Thoracic aorta (tissue), 2 donors: ENCODE data around the gene TRPM3. TPM values are rescaled to one million over a fixed set of nuclear protein-coding genes. Genes with fewer than 3 reads are reported as not detected.

Experiments
- ATAC-seq: fragments of 150-250 bp; one replicate; pipeline ENCODE4 v1.8.0; 2017; ENCODE audit warnings: low read depth; ENCODE audit not compliant: insufficient number of reproducible peaks, low FRiP score
- DNase-seq: peaks from one replicate; pipeline ENCODE4 v3.0.0-alpha.2; 2020; ENCODE audit warnings: low spot score
- H3K27ac ChIP-seq, 2 donors: fragments of 200-600 bp; sonication (generic); 1 replicate in 1 of 2; 2 replicates in 1 of 2; pipeline ENCODE4 v1.5.1; 2016; ENCODE audit warnings: mild to moderate bottlenecking in 2 of 2, moderate library complexity in 2 of 2
- H3K27me3 ChIP-seq: fragments of 200-600 bp; sonication (generic); replicated peaks from 2 replicates; pipeline ENCODE4 v1.6.0; 2016; ENCODE audit warnings: mild to moderate bottlenecking; ENCODE audit not compliant: insufficient read depth
- H3K36me3 ChIP-seq: fragments of 200-600 bp; sonication (generic); one replicate; pipeline ENCODE4 v1.5.1; 2016
- H3K4me1 ChIP-seq, 2 donors: fragments of 200-600 bp; sonication (generic); 1 replicate in 1 of 2; 2 replicates in 1 of 2; pipeline versions ENCODE4 v1.5.1 to v1.6.0; 2016; ENCODE audit warnings: low read depth in 2 of 2, mild to moderate bottlenecking in 1 of 2; ENCODE audit not compliant: control insufficient read depth in 1 of 2
- H3K4me3 ChIP-seq: fragments of 200-600 bp; sonication (generic); 2 replicates; pipeline ENCODE4 v1.5.1; 2016; ENCODE audit warnings: mild to moderate bottlenecking
- H3K9me3 ChIP-seq: fragments of 200-600 bp; sonication (generic); 2 replicates; pipeline ENCODE4 v1.5.1; 2016
- CTCF ChIP-seq: fragments of 200-600 bp; sonication (generic); IDR thresholded peaks from one replicate; pipeline ENCODE4 v1.5.1; 2019; ENCODE audit warnings: antibody characterized with exemption
- total RNA-seq, 2 donors: library from RNA; depleted of rRNA; stranded (reverse); fragments of >200 nt; gene quantifications; one replicate each; pipeline versions ENCODE4 v1.1.0 to v1.2.3, GENCODE V29; 2016

The TRPM3 gene
- total RNA-seq, 2 donors from 2014 or later = 2.1 to 5.0 TPM

- no peaks in the 10 kb centered on the region for H3K27me3 ChIP-seq
- peaks cover 6 to 34% of the 10 kb centered on the region in 2 donors for H3K4me1 ChIP-seq
- no peaks in the 10 kb centered on the region for H3K9me3 ChIP-seq
- H3K36me3 ChIP-seq = no peaks in the 10 kb centered on the region
- no peak for TF ChIP-seq CTCF
- no peak for ATAC-seq
- no peak for DNase-seq
- H3K4me3 ChIP-seq = no peak overlapping the region
- peak overlapping the region in 1 of 2 donors; percentile 31 for H3K27ac ChIP-seq
Observed at GRCh38 chr9:70615464-70616138, 505.8 kb downstream of the TRPM3 start.

DNA sequence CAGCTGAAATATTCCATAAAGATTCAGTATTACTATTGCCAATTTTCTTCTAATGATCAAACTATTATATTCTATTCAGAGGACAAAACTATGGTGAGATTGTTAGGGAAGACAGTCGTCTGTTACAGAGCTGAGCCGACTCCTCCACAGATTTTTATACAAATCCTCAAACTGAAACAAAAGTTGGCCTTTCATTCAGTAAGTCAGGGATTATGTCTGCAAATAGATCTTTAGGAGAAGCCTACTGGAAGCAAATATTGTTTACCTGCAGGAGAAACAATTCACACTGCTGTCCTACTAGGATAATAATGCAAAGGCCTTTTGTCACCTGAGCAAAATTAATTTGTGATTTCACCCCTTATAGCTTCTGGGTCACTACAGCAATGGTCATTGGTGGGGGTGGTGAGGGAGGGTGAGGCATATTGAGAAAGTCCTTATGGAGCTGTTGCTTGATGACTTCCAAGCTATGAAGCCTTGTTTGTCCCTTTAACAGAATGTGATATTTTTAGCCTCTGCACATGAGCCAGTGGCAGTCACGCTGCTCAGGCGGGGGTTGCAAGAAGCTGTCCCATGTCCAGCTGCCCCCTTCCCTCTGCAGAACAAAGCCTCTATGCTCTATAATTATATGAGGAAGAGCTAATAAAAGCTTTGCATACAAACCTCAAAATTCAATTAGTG lies 506.5 kb downstream of the TRPM3 start:
- TF ChIP-seq CTCF = no peak
- no peaks in the 10 kb centered on the region for H3K27me3 ChIP-seq
- H3K4me1 ChIP-seq = peaks cover 6 to 34% of the 10 kb centered on the region in 2 donors
- peak overlapping the region in 1 of 2 donors; percentile 31 for H3K27ac ChIP-seq
- ATAC-seq (no peak), DNase-seq (no peak)
- H3K9me3 ChIP-seq = no peaks in the 10 kb centered on the region
- no peak overlapping the region for H3K4me3 ChIP-seq
- no peaks in the 10 kb centered on the region for H3K36me3 ChIP-seq

- Histone ChIP-seq H3K4me3 (no peak overlapping the region), H3K36me3 (no peaks in the 10 kb centered on the region), H3K27me3 (no peaks in the 10 kb centered on the region), H3K9me3 (no peaks in the 10 kb centered on the region), H3K4me1 (peaks cover 6 to 44% of the 10 kb centered on the region in 2 donors), H3K27ac (peak overlapping the region; percentile 4 to 31)
- DNase-seq = no peak
- ATAC-seq = no peak
- no peak for TF ChIP-seq CTCF
Observed at GRCh38 chr9:70613024-70613768, 508.2 kb downstream of the TRPM3 start.

DNA sequence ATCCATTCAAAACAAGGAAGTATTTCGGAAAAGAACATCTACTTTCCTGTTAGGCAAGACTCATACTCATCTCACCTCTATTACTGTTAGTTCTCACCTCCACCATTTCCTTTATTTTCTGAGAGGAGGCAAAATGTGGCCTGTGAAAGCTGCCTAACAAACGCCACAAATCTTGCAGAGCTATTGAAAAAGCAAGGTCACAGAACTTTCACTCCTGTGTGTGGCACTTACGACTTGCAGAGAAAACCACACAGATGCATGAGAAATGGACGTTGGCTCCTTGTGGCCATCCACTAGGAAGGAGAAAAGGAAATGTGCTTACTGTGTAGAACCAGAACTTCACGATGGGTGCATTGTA lies 511.2 kb downstream of the TRPM3 start:
- Histone ChIP-seq H3K27ac (no peak overlapping the region), H3K36me3 (no peaks in the 10 kb centered on the region), H3K9me3 (no peaks in the 10 kb centered on the region), H3K27me3 (no peaks in the 10 kb centered on the region), H3K4me1 (peaks cover 6 to 38% of the 10 kb centered on the region in 2 donors), H3K4me3 (no peak overlapping the region)
- TF ChIP-seq CTCF = no peak
- DNase-seq (no peak), ATAC-seq (no peak)
